Measurements from ENCODE around the gene DIAPH3. TPM values are rescaled to one million over a fixed set of nuclear protein-coding genes. Genes with fewer than 3 reads are reported as not detected.

The DIAPH3 gene
- total RNA-seq, 1 experiment from 2014 or later = 24.8 TPM

- no peaks in the 10 kb centered on the region for H3K9me3 ChIP-seq
- no peak for DNase-seq
- no peaks in the 10 kb centered on the region; the same call in 1 of the 2 replicates for H3K27me3 ChIP-seq
- no peaks in the 10 kb centered on the region; the same call in 1 of the 2 replicates for H3K36me3 ChIP-seq
- no peak overlapping the region for H3K4me3 ChIP-seq
Observed at GRCh38 chr13:60167121-60167520, 3.4 kb upstream of the DIAPH3 start.

GRCh38 chr13:60165391-60166099, 1.8 kb upstream of the DIAPH3 start:
- H3K27me3 ChIP-seq = no peaks in the 10 kb centered on the region
- no peak overlapping the region for H3K4me3 ChIP-seq
- no peaks in the 10 kb centered on the region for H3K9me3 ChIP-seq
- no peak for DNase-seq
- H3K36me3 ChIP-seq = peaks cover 15% of the 10 kb centered on the region

- no peak for DNase-seq
- Histone ChIP-seq H3K9me3 (no peaks in the 10 kb centered on the region), H3K36me3 (peaks cover 16% of the 10 kb centered on the region), H3K4me3 (peak overlapping the region; percentile 99), H3K27me3 (no peaks in the 10 kb centered on the region)
Observed at GRCh38 chr13:60164234-60164889, 634 bp upstream of the DIAPH3 start.

GRCh38 chr13:60162096-60162495, 1.6 kb downstream of the DIAPH3 start:
- H3K4me3 ChIP-seq = peak overlapping the region; percentile 99
- H3K27me3 ChIP-seq = no peaks in the 10 kb centered on the region
- H3K9me3 ChIP-seq = no peaks in the 10 kb centered on the region
- peaks cover 18% of the 10 kb centered on the region for H3K36me3 ChIP-seq
- DNase-seq = no peak

GRCh38 chr13:60158321-60158801, 5.4 kb downstream of the DIAPH3 start:
- no peak overlapping the region for H3K4me3 ChIP-seq
- peaks cover 30% of the 10 kb centered on the region for H3K36me3 ChIP-seq
- no peaks in the 10 kb centered on the region for H3K27me3 ChIP-seq
- no peaks in the 10 kb centered on the region for H3K9me3 ChIP-seq
- DNase-seq = no peak

GRCh38 chr13:60155978-60156377, 7.8 kb downstream of the DIAPH3 start:
- Histone ChIP-seq H3K4me3 (no peak overlapping the region), H3K27me3 (no peaks in the 10 kb centered on the region), H3K36me3 (peaks cover 19% of the 10 kb centered on the region), H3K9me3 (no peaks in the 10 kb centered on the region)
- DNase-seq = no peak

GRCh38 chr13:60152904-60153303, 10.8 kb downstream of the DIAPH3 start:
- no peaks in the 10 kb centered on the region for H3K9me3 ChIP-seq
- H3K27me3 ChIP-seq = no peaks in the 10 kb centered on the region
- peaks cover 16% of the 10 kb centered on the region for H3K36me3 ChIP-seq
- H3K4me3 ChIP-seq = no peak overlapping the region
- DNase-seq = no peak

GRCh38 chr13:60152114-60152513, 11.6 kb downstream of the DIAPH3 start:
- H3K36me3 ChIP-seq = peaks cover 14% of the 10 kb centered on the region
- no peaks in the 10 kb centered on the region for H3K9me3 ChIP-seq
- no peak for DNase-seq
- H3K4me3 ChIP-seq = no peak overlapping the region
- no peaks in the 10 kb centered on the region for H3K27me3 ChIP-seq

GRCh38 chr13:60150538-60150937, 13.2 kb downstream of the DIAPH3 start:
- no peak overlapping the region for H3K4me3 ChIP-seq
- H3K27me3 ChIP-seq = no peaks in the 10 kb centered on the region
- DNase-seq = no peak
- no peaks in the 10 kb centered on the region for H3K9me3 ChIP-seq
- H3K36me3 ChIP-seq = peaks cover 3% of the 10 kb centered on the region; the same call in 1 of the 2 replicates

GRCh38 chr13:60148918-60149317, 14.8 kb downstream of the DIAPH3 start:
- no peak overlapping the region for H3K4me3 ChIP-seq
- H3K9me3 ChIP-seq = no peaks in the 10 kb centered on the region
- H3K36me3 ChIP-seq = peaks cover 4% of the 10 kb centered on the region; the same call in 1 of the 2 replicates
- DNase-seq = no peak
- H3K27me3 ChIP-seq = no peaks in the 10 kb centered on the region

- Histone ChIP-seq H3K4me3 (no peak overlapping the region), H3K36me3 (peaks cover 4% of the 10 kb centered on the region; the same call in 1 of the 2 replicates), H3K9me3 (no peaks in the 10 kb centered on the region), H3K27me3 (no peaks in the 10 kb centered on the region)
- DNase-seq = no peak
Observed at GRCh38 chr13:60147361-60147760, 16.4 kb downstream of the DIAPH3 start.

GRCh38 chr13:60146471-60146870, 17.3 kb downstream of the DIAPH3 start:
- no peak for DNase-seq
- no peak overlapping the region for H3K4me3 ChIP-seq
- H3K9me3 ChIP-seq = no peaks in the 10 kb centered on the region
- no peaks in the 10 kb centered on the region for H3K27me3 ChIP-seq
- peaks cover 4% of the 10 kb centered on the region; the same call in 1 of the 2 replicates for H3K36me3 ChIP-seq

GRCh38 chr13:60143775-60144174, 20.0 kb downstream of the DIAPH3 start:
- Histone ChIP-seq H3K27me3 (no peaks in the 10 kb centered on the region), H3K36me3 (peaks cover 5% of the 10 kb centered on the region), H3K4me3 (no peak overlapping the region), H3K9me3 (no peaks in the 10 kb centered on the region)
- no peak for DNase-seq

- DNase-seq = no peak
- no peaks in the 10 kb centered on the region for H3K9me3 ChIP-seq
- no peak overlapping the region for H3K4me3 ChIP-seq
- peaks cover 5% of the 10 kb centered on the region for H3K36me3 ChIP-seq
- H3K27me3 ChIP-seq = no peaks in the 10 kb centered on the region
Observed at GRCh38 chr13:60139272-60139671, 24.5 kb downstream of the DIAPH3 start.

GRCh38 chr13:60138674-60139073, 25.1 kb downstream of the DIAPH3 start:
- H3K27me3 ChIP-seq = no peaks in the 10 kb centered on the region
- no peak overlapping the region for H3K4me3 ChIP-seq
- DNase-seq = no peak
- H3K9me3 ChIP-seq = no peaks in the 10 kb centered on the region
- peaks cover 11% of the 10 kb centered on the region for H3K36me3 ChIP-seq

- peaks cover 15% of the 10 kb centered on the region for H3K36me3 ChIP-seq
- H3K9me3 ChIP-seq = no peaks in the 10 kb centered on the region
- H3K4me3 ChIP-seq = no peak overlapping the region
- H3K27me3 ChIP-seq = no peaks in the 10 kb centered on the region
- no peak for DNase-seq
Observed at GRCh38 chr13:60137911-60138560, 25.7 kb downstream of the DIAPH3 start.

GRCh38 chr13:60135344-60135743, 28.4 kb downstream of the DIAPH3 start:
- no peak for DNase-seq
- H3K9me3 ChIP-seq = no peaks in the 10 kb centered on the region
- H3K27me3 ChIP-seq = no peaks in the 10 kb centered on the region
- peaks cover 34% of the 10 kb centered on the region for H3K36me3 ChIP-seq
- no peak overlapping the region for H3K4me3 ChIP-seq

All from MG63 (cell line).